ENCODE data around the gene TTC27. TPM values are rescaled to one million over a fixed set of nuclear protein-coding genes. Genes with fewer than 3 reads are reported as not detected.

The TTC27 gene
- total RNA-seq, 6 experiments from 2014 or later, result 6.8 to 9.5 (median 7.3) TPM

GRCh38 chr2:32671885-32672533 is 44.2 kb downstream of the TTC27 start:
- intact Hi-C loops (cut with DNase I), result no loop called here
- H3K36me3 ChIP-seq, result peaks cover 0 to 3% (median 0%) of the 10 kb centered on the region in 4 donors
- no peaks in the 10 kb centered on the region for H3K27me3 ChIP-seq
- H3K27ac ChIP-seq, result no peak overlapping the region
- 79% methylated on average over 2 of the region's 2 CpGs for WGBS (ENCODE audit: insufficient coverage, low coverage, low lambda C conversion rate, missing lambda C conversion rate)
- TF ChIP-seq CTCF (IDR thresholded peaks at IDR 0.05) (no peak), POLR2A (IDR thresholded peaks at IDR 0.05) (no peak)
- no peak for DNase-seq
- H3K4me1 ChIP-seq, result no peaks in the 10 kb centered on the region
- no peak overlapping the region for H3K4me3 ChIP-seq
- no peak for ATAC-seq
- no peaks in the 10 kb centered on the region for H3K9me3 ChIP-seq

GRCh38 chr2:32678825-32679224 is 51.0 kb downstream of the TTC27 start:
- no peak overlapping the region for H3K27ac ChIP-seq
- peaks cover 0 to 5% (median 0%) of the 10 kb centered on the region in 4 donors for H3K4me1 ChIP-seq
- TF ChIP-seq POLR2A (IDR thresholded peaks at IDR 0.05) (no peak), CTCF (IDR thresholded peaks at IDR 0.05) (no peak)
- no peak overlapping the region for H3K4me3 ChIP-seq
- ATAC-seq (no peak), DNase-seq (no peak)
- H3K9me3 ChIP-seq, result no peaks in the 10 kb centered on the region
- intact Hi-C loops (cut with DNase I), result no loop called here
- H3K27me3 ChIP-seq, result no peaks in the 10 kb centered on the region
- peaks cover 0 to 7% (median under 1%) of the 10 kb centered on the region in 4 donors for H3K36me3 ChIP-seq

GRCh38 chr2:32680942-32681341 is 53.1 kb downstream of the TTC27 start:
- 82% methylated on average over 4 of the region's 4 CpGs for WGBS (ENCODE audit: insufficient coverage, low coverage, low lambda C conversion rate, missing lambda C conversion rate)
- peaks cover 0 to 5% (median 0%) of the 10 kb centered on the region in 4 donors for H3K4me1 ChIP-seq

GRCh38 chr2:32683520-32684086 is 55.8 kb downstream of the TTC27 start:
- Histone ChIP-seq H3K27ac (no peak overlapping the region), H3K4me3 (no peak overlapping the region), H3K27me3 (no peaks in the 10 kb centered on the region), H3K9me3 (no peaks in the 10 kb centered on the region), H3K4me1 (peaks cover 0 to 5% (median 0%) of the 10 kb centered on the region in 4 donors), H3K36me3 (no peaks in the 10 kb centered on the region)
- no peak for DNase-seq
- intact Hi-C loops (cut with DNase I), result no loop called here
- WGBS (ENCODE audit: insufficient coverage, low coverage, low lambda C conversion rate, missing lambda C conversion rate), result 77% methylated on average over 5 of the region's 5 CpGs
- no peak for TF ChIP-seq POLR2A (IDR thresholded peaks at IDR 0.05)
- TF ChIP-seq CTCF (IDR thresholded peaks at IDR 0.05), result no peak
- peak; percentile 39 to 73 (median 54) for ATAC-seq

More at GRCh38 chr2:32680942-32681341, 53.1 kb downstream of the TTC27 start:
- H3K27ac ChIP-seq, result no peak overlapping the region
- H3K9me3 ChIP-seq, result no peaks in the 10 kb centered on the region
- TF ChIP-seq POLR2A (IDR thresholded peaks at IDR 0.05) (no peak), CTCF (IDR thresholded peaks at IDR 0.05) (no peak)
- DNase-seq (no peak), ATAC-seq (no peak)
- H3K4me3 ChIP-seq, result no peak overlapping the region
- peaks cover 0 to 7% (median 0%) of the 10 kb centered on the region in 4 donors for H3K36me3 ChIP-seq
- intact Hi-C loops (cut with DNase I), result no loop called here
- no peaks in the 10 kb centered on the region for H3K27me3 ChIP-seq

Measured in right lobe of liver (tissue), 6 donors.